T-cell (primary cell): ENCODE measurements around the gene TLE4. TPM values are rescaled to one million over a fixed set of nuclear protein-coding genes. Genes with fewer than 3 reads are reported as not detected.

ENCODE experiments used
- ATAC-seq, 4 experiments: fragments of 200-7000 bp in 3 of 4; fragments of 150-1000 bp in 1 of 4; cut with Tn5 transposase; replicated peaks in 1 of 4; 1 replicate in 3 of 4; 2 replicates in 1 of 4; pipeline ENCODE4 v1.10.0; 2021; ENCODE audit warnings: moderate library complexity in 3 of 4, mild to moderate bottlenecking in 2 of 4, moderate number of reproducible peaks in 1 of 4
- CTCF ChIA-PET, 2 donors: fragments of 300-600 bp; sonication (Branson Sonifier 250); formaldehyde crosslinking; loops; one replicate each; lab custom pipeline; 2022; ENCODE audit warnings: antibody characterized with exemption in 2 of 2; lab: Charles Lee
- POLR2A ChIA-PET, 2 donors: fragments of 300-600 bp; sonication (Branson Sonifier 250); formaldehyde crosslinking; loops; one replicate each; lab custom pipeline; 2022; ENCODE audit warnings: antibody characterized with exemption in 2 of 2; lab: Charles Lee
- DNase-seq, 35 experiments: peaks; one replicate each; pipeline versions ENCODE4 v3.0.0 to v3.0.0-alpha.2; 2013 to 2023
- H3K27ac ChIP-seq: one replicate; pipeline ENCODE4 v1.5.1; 2013; ENCODE audit warnings: low read length
- H3K27me3 ChIP-seq, 2 experiments: replicated peaks in 1 of 2; 1 replicate in 1 of 2; 2 replicates in 1 of 2; pipeline versions ENCODE4 v1.6.1 to v1.7.0; 2013; ENCODE audit warnings: low read length in 1 of 2, mixed read lengths in 1 of 2; ENCODE audit not compliant: control insufficient read depth in 2 of 2, insufficient read depth in 2 of 2; ENCODE audit errors: extremely low read depth in 1 of 2
- H3K36me3 ChIP-seq, 2 donors: 1 replicate in 1 of 2; 2 replicates in 1 of 2; pipeline versions ENCODE4 v1.6.1 to v1.7.0; 2013; ENCODE audit warnings: low read length in 1 of 2; ENCODE audit not compliant: control insufficient read depth in 2 of 2, insufficient read depth in 1 of 2; ENCODE audit errors: extremely low read depth in 1 of 2
- H3K4me1 ChIP-seq, 2 experiments: 1 replicate in 1 of 2; 2 replicates in 1 of 2; pipeline versions ENCODE4 v1.6.1 to v1.7.0; 2013; ENCODE audit warnings: low read length in 2 of 2, mixed read lengths in 1 of 2; ENCODE audit not compliant: insufficient read depth in 2 of 2, control insufficient read depth in 1 of 2; ENCODE audit errors: extremely low read depth in 1 of 2
- H3K4me3 ChIP-seq, 2 donors: 1 replicate in 1 of 2; 2 replicates in 1 of 2; pipeline versions ENCODE4 v1.5.1 to v1.7.0; 2013; ENCODE audit warnings: mild to moderate bottlenecking in 2 of 2, low read length in 1 of 2, moderate library complexity in 1 of 2; ENCODE audit not compliant: control insufficient read depth in 1 of 2; ENCODE audit errors: extremely low read depth in 1 of 2
- H3K9me3 ChIP-seq: 2 replicates; pipeline ENCODE4 v1.7.0; 2013
- H3K27ac Mint-ChIP-seq, 2 donors: one replicate each; pipeline ENCODE4 v1.8.0; 2020 to 2021; ENCODE audit warnings: mild to moderate bottlenecking in 2 of 2, mixed read lengths in 2 of 2
- H3K27me3 Mint-ChIP-seq, 2 donors: one replicate each; pipeline ENCODE4 v1.8.0; 2021 to 2022; ENCODE audit warnings: mixed read lengths in 2 of 2
- H3K36me3 Mint-ChIP-seq: one replicate; pipeline ENCODE4 v1.8.0; 2021; ENCODE audit warnings: mixed read lengths
- H3K4me1 Mint-ChIP-seq, 3 donors: one replicate each; pipeline ENCODE4 v1.8.0; 2020 to 2022; ENCODE audit warnings: mixed read lengths in 3 of 3, mild to moderate bottlenecking in 1 of 3
- H3K4me3 Mint-ChIP-seq, 3 donors: one replicate each; pipeline ENCODE4 v1.8.0; 2020 to 2022; ENCODE audit warnings: mild to moderate bottlenecking in 3 of 3, mixed read lengths in 3 of 3, moderate library complexity in 3 of 3
- H3K9me3 Mint-ChIP-seq, 3 donors: one replicate each; pipeline ENCODE4 v1.8.0; 2020 to 2022; ENCODE audit warnings: mixed read lengths in 3 of 3
- WGBS: methylation state at CpG from one replicate; pipeline ENCODE4 v1.1.5; 2013; ENCODE audit warnings: missing lambda C conversion rate; ENCODE audit not compliant: insufficient coverage; 5-methylcytosine and 5-hydroxymethylcytosine counted together
- total RNA-seq, 35 experiments: library from RNA in 6 of 35; stranded (reverse) in 6 of 35; fragments of 120-200 nt in 1 of 35; gene quantifications; one replicate each; pipeline versions ENCODE4 v1.2.1 to v1.2.4 and lab custom pipeline; 2013 to 2026

Gene TLE4
- total RNA-seq, 5 donors from 2014 or later (not counting 1 experiment from before 2014, with no cell fraction given): 65.9 to 138 (median 78.7) TPM

GRCh38 chr9:79619930-79620329 is 48.2 kb downstream of the TLE4 start:
- Mint-ChIP-seq H3K27ac (peak overlapping the region in 1 of 2 donors; percentile 25), H3K4me3 (no peak overlapping the region), H3K9me3 (no peaks in the 10 kb centered on the region), H3K4me1 (peaks cover 58 to 63% (median 61%) of the 10 kb centered on the region in 3 donors), H3K27me3 (no peaks in the 10 kb centered on the region), H3K36me3 (peaks cover 13% of the 10 kb centered on the region)
- ChIA-PET CTCF (interaction anchor here in 1 of 2 donors (0.6 kb wide), 1 partner anchor 38 kb away, joined by 4 read pairs; no protein-coding TSS in a partner anchor), POLR2A (interaction anchor here (0.5 to 0.6 kb wide), 2 partner anchors 20 to 35 kb away, joined by 3 to 4 read pairs; no protein-coding TSS in a partner anchor)
- Histone ChIP-seq H3K4me3 (no peak overlapping the region), H3K9me3 (no peaks in the 10 kb centered on the region), H3K4me1 (peaks cover 12 to 18% of the 10 kb centered on the region in 2 experiments), H3K27ac (no peak overlapping the region), H3K27me3 (no peaks in the 10 kb centered on the region), H3K36me3 (no peaks in the 10 kb centered on the region)
- DNase-seq (no peak), ATAC-seq (no peak)

- CTCF ChIA-PET: no interaction called here
- no peak for ATAC-seq
- Mint-ChIP-seq H3K27ac (peak overlapping the region; percentile 49 to 63), H3K4me3 (no peak overlapping the region), H3K9me3 (no peaks in the 10 kb centered on the region), H3K27me3 (no peaks in the 10 kb centered on the region), H3K36me3 (peaks cover 12% of the 10 kb centered on the region), H3K4me1 (peaks cover 54 to 65% (median 59%) of the 10 kb centered on the region in 3 donors)
- no peaks in the 10 kb centered on the region for H3K27me3 ChIP-seq
- peaks cover 12 to 18% of the 10 kb centered on the region in 2 experiments for H3K4me1 ChIP-seq
- no peak overlapping the region for H3K4me3 ChIP-seq
- POLR2A ChIA-PET: no interaction called here
- H3K27ac ChIP-seq: no peak overlapping the region
- no peaks in the 10 kb centered on the region for H3K36me3 ChIP-seq
- no peak for DNase-seq
- H3K9me3 ChIP-seq: no peaks in the 10 kb centered on the region
These were observed 50.3 kb downstream of the TLE4 start for GRCh38 chr9:79621916-79622575.

GRCh38 chr9:79623799-79624721 is 52.3 kb downstream of the TLE4 start:
- H3K4me3 ChIP-seq: peak overlapping the region in 1 of 2 donors; percentile 15

GRCh38 chr9:79629721-79630120 is 58.0 kb downstream of the TLE4 start:
- H3K27me3 Mint-ChIP-seq: no peaks in the 10 kb centered on the region

More at GRCh38 chr9:79623799-79624721, 52.3 kb downstream of the TLE4 start:
- Mint-ChIP-seq H3K27me3 (no peaks in the 10 kb centered on the region), H3K27ac (peak overlapping the region; percentile 82 to 83), H3K9me3 (no peaks in the 10 kb centered on the region), H3K36me3 (peaks cover 19% of the 10 kb centered on the region), H3K4me1 (peaks cover 56 to 72% (median 62%) of the 10 kb centered on the region in 3 donors), H3K4me3 (peak overlapping the region; percentile 25 to 51 (median 41))
- ChIA-PET POLR2A (interaction anchor here (0.6 to 1.7 kb wide), 4 partner anchors 30 to 53 kb away, joined by 4 to 13 read pairs (median 6); partner anchors contain the start of gene TLE4 (in 1 of the 2)), CTCF (interaction anchor here in 1 of 2 donors (0.9 to 1.4 kb wide), 2 partner anchors 19 to 52 kb away, joined by 3 to 8 read pairs; partner anchors contain the start of gene TLE4)
- DNase-seq (peak in 32 of 35 experiments; percentile 2 to 70 (median 25)), ATAC-seq (peak; percentile 66 to 84 (median 79))
- H3K27me3 ChIP-seq: no peaks in the 10 kb centered on the region
- no peaks in the 10 kb centered on the region for H3K9me3 ChIP-seq
- peaks cover 12 to 18% of the 10 kb centered on the region in 2 experiments for H3K4me1 ChIP-seq
- no peaks in the 10 kb centered on the region for H3K36me3 ChIP-seq
- H3K27ac ChIP-seq: peak overlapping the region; percentile 61
- 32% methylated on average over 4 of the region's 6 CpGs for WGBS

GRCh38 chr9:79630521-79631403 is 59.0 kb downstream of the TLE4 start:
- Histone ChIP-seq H3K4me3 (no peak overlapping the region), H3K27ac (no peak overlapping the region), H3K36me3 (no peaks in the 10 kb centered on the region), H3K9me3 (no peaks in the 10 kb centered on the region), H3K27me3 (no peaks in the 10 kb centered on the region), H3K4me1 (peaks cover 4 to 18% of the 10 kb centered on the region in 2 experiments)
- ChIA-PET POLR2A (interaction anchor here in 1 of 2 donors (0.6 to 0.7 kb wide), 2 partner anchors 10 to 182 kb away, joined by 3 read pairs; no protein-coding TSS in a partner anchor), CTCF (no interaction called here)
- WGBS: no CpG with 5 or more reads among the region's 5 CpGs
- H3K9me3 Mint-ChIP-seq: no peaks in the 10 kb centered on the region
- H3K27me3 Mint-ChIP-seq: no peaks in the 10 kb centered on the region
- no peak overlapping the region for H3K27ac Mint-ChIP-seq
- peak overlapping the region in 1 of 3 donors; percentile 18 for H3K4me3 Mint-ChIP-seq
- peaks cover 26% of the 10 kb centered on the region for H3K36me3 Mint-ChIP-seq
- DNase-seq: peak in 1 of 35 experiments; percentile 32
- ATAC-seq: peak in 1 of 4 experiments; percentile 43
- H3K4me1 Mint-ChIP-seq: peaks cover 65 to 75% (median 74%) of the 10 kb centered on the region in 3 donors

More at GRCh38 chr9:79629721-79630120, 58.0 kb downstream of the TLE4 start:
- WGBS: no CpG with 5 or more reads among the region's 2 CpGs
- CTCF ChIA-PET: interaction anchor here in 1 of 2 donors (1.2 kb wide), 1 partner anchor 12 kb away, joined by 4 read pairs; no protein-coding TSS in a partner anchor
- Mint-ChIP-seq H3K36me3 (peaks cover 23% of the 10 kb centered on the region), H3K4me3 (no peak overlapping the region), H3K27ac (no peak overlapping the region), H3K4me1 (peaks cover 59 to 72% (median 71%) of the 10 kb centered on the region in 3 donors), H3K9me3 (no peaks in the 10 kb centered on the region)
- H3K36me3 ChIP-seq: no peaks in the 10 kb centered on the region
- H3K4me1 ChIP-seq: peaks cover 5 to 20% of the 10 kb centered on the region in 2 experiments
- POLR2A ChIA-PET: interaction anchor here in 1 of 2 donors (0.6 kb wide), 1 partner anchor 277 kb away, joined by 3 read pairs; no protein-coding TSS in a partner anchor
- H3K4me3 ChIP-seq: no peak overlapping the region
- H3K27me3 ChIP-seq: no peaks in the 10 kb centered on the region
- H3K27ac ChIP-seq: no peak overlapping the region
- no peak for DNase-seq
- no peaks in the 10 kb centered on the region for H3K9me3 ChIP-seq
- no peak for ATAC-seq
